Inferior parietal cortex (tissue), 1 donor: ENCODE results near the gene RASL11A.
A peak's percentile ranks its signal among the peaks of the same experiment; 100 is the strongest.
"Not testable (repeated sequence)": the region's sequence is repeated elsewhere in the genome, so short reads cannot be mapped to it uniquely, and the experiment has no call there.

Experiments used
- DNase-seq: peaks from one replicate; pipeline ENCODE4 v3.0.0-alpha.2; 2016; ENCODE audit errors: extremely low spot score

RASL11A gene, protein sequence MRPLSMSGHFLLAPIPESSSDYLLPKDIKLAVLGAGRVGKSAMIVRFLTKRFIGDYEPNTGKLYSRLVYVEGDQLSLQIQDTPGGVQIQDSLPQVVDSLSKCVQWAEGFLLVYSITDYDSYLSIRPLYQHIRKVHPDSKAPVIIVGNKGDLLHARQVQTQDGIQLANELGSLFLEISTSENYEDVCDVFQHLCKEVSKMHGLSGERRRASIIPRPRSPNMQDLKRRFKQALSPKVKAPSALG

DNA sequence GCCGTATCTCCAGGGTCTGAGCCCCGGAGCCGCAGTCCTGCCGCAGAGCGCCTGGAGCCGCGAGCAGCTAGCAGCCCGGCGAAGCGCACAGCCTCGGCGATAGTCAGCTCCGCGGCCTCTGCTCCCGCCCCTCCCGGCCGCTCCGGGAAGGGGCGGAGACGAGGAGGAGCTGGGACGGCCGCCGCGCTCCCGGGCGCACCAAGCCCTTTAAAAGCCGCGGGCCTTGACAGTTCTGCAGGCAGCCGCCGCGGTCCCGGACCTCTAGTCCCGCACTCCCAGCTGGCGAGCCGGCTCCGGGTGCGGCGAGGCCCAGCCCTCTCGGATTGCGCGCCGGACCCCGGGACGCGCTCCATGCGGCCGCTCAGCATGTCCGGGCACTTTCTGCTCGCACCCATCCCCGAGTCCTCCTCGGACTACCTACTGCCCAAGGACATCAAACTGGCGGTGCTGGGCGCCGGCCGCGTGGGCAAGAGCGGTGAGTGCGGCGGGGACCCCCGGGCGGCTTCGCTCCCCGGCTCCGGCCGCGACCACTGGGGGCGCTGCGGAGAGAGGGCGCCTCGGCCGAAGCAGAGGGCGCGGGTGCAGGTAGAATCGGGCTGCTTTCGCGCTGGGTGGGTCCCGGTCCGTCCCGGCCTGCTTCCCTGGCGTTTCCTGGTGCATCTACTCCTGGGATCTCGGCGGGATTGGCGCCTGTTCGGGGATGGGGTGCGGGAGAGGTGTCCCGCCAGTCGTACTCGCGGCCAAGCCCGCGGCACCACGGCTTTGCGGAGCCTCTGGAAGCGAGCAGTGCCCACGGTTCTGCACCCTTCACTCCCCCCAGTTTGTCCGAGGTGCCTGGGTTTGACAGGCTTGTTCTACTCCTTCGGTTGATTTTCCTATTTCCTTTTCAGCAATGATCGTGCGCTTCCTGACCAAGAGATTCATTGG, at the start of gene RASL11A:
RASL11A (plus strand) TSS at position 237 of the 927 bp plus-strand sequence; CDS start at position 352, 115 bp downstream.
- DNase-seq, result peak; percentile 78

GRCh38 chr13:27222100-27222499, 48.5 kb upstream of the RASL11A start:
- DNase-seq, result not testable (repeated sequence)

DNA sequence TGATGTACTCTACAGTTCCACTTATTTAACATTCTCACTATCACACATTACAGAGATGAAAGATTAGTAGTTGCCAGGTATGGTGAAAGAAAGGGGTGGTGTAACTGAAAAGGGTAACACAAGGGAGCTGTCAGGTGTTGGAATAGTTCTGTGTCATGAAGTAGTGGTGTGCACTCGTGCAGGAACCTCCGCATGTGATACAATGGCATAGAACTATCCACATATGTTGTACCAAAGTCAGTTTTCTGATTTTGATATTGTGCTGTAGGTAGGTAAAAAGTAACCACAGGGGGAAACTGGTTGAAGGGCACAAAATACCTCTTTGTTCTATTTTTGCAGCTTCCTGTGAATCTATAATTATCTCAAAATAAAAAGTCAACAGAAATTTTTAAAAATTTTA, 43.6 kb upstream of the RASL11A start:
- no peak for DNase-seq

DNA sequence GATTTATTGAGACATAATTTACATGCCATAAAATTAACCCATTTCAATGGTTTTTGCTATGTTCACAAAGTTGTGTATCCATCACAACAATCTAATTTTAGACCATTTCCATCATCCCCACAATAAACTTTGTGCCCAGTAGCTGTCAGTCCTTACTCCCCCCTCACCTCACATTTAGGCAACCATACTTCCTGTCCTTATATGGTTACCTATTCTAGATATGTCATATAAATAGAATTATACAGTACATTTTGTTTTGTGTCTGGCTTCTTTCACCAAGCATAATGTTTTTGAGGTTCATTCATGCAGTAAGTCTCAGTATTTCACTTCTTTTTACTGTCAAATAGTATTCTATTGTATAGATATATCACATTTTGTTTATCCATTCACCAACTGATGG, 42.5 kb upstream of the RASL11A start:
- no peak for DNase-seq

GRCh38 chr13:27229642-27230041, 41.0 kb upstream of the RASL11A start:
- no peak for DNase-seq

- no peak for DNase-seq
These were observed 36.7 kb upstream of the RASL11A start for GRCh38 chr13:27233964-27234363.

DNA sequence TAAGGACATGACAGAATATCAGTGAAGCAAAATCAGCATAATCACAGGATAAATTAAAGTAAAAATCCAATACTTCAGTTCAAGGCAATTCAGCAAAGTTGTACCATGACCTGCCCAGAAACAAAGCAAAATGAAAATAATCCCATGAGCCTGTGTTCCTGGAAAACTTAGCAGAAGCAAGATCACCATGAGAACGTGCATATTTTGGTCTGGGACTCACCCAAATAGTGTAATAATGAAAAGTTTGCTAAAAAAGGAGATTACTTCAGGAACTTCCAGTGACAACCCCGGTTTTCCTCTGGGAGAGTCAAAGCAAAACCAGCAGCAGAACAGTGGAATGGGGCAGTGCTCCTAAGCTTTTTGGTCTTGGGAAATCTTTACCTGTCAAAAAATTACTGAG, 34.2 kb upstream of the RASL11A start:
- no peak for DNase-seq

GRCh38 chr13:27242702-27243101, 27.9 kb upstream of the RASL11A start:
- DNase-seq, result no peak

GRCh38 chr13:27245610-27246009, 25.0 kb upstream of the RASL11A start:
- no peak for DNase-seq

DNA sequence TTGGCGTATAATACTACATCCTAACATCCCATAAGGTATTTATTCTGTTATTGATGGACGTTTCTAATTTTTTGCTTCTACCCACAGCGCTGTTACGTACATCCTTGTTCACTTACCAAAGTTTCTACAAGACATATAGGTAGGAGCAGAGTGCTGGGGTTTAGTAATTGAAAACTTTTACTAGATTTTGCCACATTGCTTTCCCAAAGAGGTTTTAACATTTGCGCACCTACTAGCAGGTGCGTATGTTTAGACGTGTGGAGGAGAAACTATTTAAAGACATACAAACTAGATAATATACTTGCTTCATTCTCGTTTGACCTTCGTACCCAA, 19.8 kb upstream of the RASL11A start:
- DNase-seq, result no peak

DNA sequence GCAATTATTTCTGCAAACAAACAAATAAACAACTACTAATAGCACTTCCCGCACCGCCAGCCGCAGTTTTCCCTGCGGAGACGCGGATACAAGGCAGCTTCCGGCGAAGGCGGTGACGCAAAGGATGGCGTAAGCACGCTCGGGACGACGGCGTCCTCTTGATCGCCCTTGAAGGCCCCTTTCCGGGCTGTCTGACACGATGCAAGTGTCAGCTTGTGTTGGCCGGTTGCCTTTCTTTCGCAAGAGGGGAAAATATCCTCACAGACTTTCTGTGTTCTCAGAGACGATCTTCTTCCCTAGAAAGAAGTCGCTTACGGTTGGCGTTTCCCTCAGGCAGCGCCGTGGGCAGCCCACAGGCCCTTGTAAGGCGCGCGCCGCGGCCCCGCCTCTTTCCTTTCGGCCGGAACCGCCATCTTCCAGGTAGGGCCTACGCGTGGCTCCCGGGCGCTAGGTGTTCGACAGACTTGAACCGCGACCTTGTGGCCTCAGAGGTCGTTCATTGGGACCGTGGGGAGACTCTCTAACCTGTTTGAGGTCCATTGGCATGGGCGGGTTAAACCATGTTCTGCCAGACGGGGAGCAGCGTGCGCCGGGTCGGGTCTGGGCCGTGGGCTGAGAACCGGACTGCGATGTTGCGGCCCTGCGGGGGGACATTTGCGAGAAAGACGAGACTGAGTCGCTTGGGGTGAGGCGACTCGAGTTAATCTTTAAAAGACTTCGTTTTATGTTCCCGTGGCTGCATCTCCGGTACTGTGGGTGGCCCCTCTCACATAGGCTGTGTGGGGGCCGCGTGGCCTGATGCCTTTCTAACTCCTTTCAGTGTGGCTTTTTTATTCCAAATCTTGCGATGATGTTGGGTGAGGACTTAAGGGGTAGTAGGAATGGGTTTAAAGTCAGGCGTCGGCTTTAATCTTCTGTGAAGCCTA, 19.2 kb upstream of the RASL11A start, which contains the start of gene RPL21:
RPL21 (plus strand) TSS at position 393 of the 926 bp plus-strand sequence. CDS start 2,219 bp downstream, outside the sequence.
- DNase-seq, result peak; percentile 97

DNA sequence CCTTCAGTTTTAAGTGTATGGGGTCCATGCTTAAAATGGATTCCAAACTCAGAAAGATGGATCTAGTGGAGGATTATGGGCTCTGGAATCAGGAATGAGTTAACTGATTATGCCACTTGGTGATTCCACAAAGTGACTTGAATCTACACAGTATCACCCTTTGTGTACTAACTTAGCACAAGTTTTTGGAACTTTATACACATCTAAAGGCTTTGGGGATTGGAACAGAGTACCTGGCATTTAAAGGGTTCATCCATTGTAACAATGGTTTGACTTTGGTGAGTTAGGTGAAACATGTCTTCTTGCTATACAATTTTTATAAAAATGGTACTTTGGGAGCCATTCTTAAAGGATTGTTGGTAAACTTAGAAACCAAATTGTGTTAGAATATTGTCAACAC, 18.2 kb upstream of the RASL11A start:
- no peak for DNase-seq

GRCh38 chr13:27257233-27257568, 13.4 kb upstream of the RASL11A start:
- DNase-seq, result no peak

DNA sequence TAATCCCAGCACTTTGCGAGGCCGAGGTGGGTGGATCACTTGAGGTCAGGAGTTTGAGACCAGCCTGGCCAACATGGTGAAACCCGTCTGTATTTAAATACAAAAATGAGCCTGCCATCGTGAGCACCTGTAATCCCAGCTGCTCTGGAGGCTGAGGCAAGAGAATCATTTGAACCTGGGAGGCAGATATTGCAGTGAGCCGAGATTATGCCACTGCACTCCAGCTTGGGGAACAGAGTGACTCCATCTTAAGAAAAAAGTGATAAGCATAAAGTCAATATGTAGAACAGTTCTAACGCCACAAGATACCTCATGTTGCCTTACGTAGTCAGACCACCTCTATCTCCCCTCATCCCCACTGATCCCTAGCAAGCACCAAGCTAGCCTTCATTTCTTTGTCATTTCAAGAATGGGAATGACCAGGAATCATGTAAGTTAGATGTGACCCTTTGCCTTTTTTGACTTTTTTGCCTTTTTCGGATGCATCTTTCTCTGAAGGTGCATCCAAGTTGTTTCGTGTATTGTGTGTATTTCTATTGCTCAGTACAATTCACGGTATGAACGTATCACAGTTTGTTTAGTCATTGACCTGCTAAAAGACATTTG, 12.9 kb upstream of the RASL11A start:
- DNase-seq, result no peak

DNA sequence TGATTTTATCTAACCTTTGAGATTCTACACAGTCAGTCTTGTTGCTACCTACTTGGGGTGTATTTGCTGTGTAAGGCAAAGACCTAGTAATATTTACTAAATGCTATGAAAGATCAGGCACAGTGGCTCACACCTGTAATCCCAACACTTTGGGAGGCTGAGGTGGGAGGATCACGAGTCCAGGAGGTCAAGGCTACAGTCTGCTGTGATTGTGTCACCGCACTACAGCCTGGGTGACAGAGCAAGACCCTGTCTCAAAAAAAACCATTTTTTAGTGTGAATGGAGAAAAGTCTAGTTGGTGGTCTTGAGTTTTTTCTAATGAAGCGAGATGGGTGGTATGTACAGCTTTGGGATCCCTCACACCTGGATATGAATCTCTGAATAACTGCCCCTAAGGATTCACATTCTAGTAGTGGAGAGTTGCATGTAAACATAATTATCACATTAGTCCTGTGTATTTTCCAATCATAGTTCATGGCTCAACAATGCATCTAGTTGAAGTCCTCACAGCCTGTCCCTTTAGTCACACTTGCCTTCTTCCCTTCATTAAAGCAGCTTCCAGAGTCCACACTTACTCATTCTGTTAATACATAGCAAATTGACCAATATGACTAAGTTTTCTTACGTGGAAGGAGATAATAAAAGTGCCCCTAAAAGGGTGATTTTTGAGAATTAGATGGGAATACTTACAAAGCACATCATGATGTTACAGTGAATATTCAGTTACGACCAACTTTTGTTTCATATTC, 11.8 kb upstream of the RASL11A start:
- DNase-seq, result no peak

- no peak for DNase-seq
These were observed 10.8 kb upstream of the RASL11A start for GRCh38 chr13:27259831-27260230.

GRCh38 chr13:27261396-27261795, 9.2 kb upstream of the RASL11A start:
- no peak for DNase-seq

DNA sequence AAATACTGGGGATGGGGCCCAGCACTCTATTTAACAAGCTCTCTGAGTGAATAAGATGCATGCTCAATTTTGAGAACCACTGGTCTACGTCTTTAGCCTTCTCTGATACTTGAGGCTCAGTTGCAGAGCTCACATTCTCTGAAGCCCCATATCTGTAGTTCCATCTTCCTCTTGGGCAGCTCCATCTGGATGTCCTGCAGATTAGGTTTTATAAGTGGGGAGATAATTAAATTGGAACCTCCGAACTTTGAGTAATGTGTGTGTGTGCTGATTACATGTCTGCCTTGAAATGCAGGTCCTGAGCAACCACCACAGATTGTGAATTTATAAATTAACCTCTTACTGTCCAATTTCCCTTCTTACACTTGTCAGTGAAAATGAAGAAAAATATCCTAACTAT, 7.2 kb upstream of the RASL11A start:
- no peak for DNase-seq

- DNase-seq, result no peak
These were observed 6.4 kb upstream of the RASL11A start for GRCh38 chr13:27264181-27264580.

- DNase-seq, result no peak
These were observed 6.0 kb upstream of the RASL11A start for GRCh38 chr13:27264648-27265047.

DNA sequence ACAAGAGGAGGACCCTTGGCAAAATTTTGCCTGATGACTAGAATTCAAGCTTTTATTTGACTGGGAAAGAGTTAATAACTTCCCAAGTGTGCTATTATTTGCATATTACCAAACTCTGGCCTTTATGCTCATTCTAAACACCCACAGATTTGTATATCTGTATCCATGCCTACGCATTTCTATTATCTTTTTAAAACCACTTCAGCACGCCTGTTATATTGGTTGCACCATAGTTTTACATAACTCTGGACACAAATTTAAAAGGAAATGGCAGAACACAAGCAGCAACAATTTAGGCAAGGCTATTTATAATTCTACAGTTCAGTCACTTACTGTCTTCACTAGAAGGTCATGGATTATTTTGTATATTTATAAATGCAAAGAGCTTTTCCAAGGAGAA, 3.7 kb upstream of the RASL11A start:
- DNase-seq, result no peak
